ENCODE data around the gene HLA-DQA2. TPM values are rescaled to one million over a fixed set of nuclear protein-coding genes. Genes with fewer than 3 reads are reported as not detected.

The HLA-DQA2 gene
- total and polyA plus RNA-seq, 2 of the 13 experiments (the other 11 are each of a cell fraction or from before 2014, with no cell fraction given): not detected

GRCh38 chr6:32794510-32794909, 53.3 kb downstream of the HLA-DQA2 start (continued):
- TF ChIP-seq ZNF691 (CRISPR knock-in tag; IDR thresholded peaks at IDR 0.05; ENCODE audit: borderline replicate concordance, low read depth) (no peak), PATZ1 (CRISPR knock-in tag; IDR thresholded peaks at IDR 0.05) (no peak), TEAD2 (CRISPR knock-in tag; IDR thresholded peaks at IDR 0.05) (no peak), ZNF547 (CRISPR knock-in tag; IDR thresholded peaks at IDR 0.05) (no peak), ZNF614 (CRISPR knock-in tag; IDR thresholded peaks at IDR 0.05; ENCODE audit: borderline replicate concordance) (no peak), CAMTA2 (CRISPR knock-in tag; IDR thresholded peaks at IDR 0.05; ENCODE audit: borderline replicate concordance) (no peak), ZNF816 (CRISPR knock-in tag; IDR thresholded peaks at IDR 0.05; ENCODE audit: borderline replicate concordance) (no peak), ZZZ3 (CRISPR knock-in tag; IDR thresholded peaks at IDR 0.05; ENCODE audit: borderline replicate concordance) (no peak), BRF2 (CRISPR knock-in tag; IDR thresholded peaks at IDR 0.05) (no peak), ZSCAN30 (CRISPR knock-in tag; IDR thresholded peaks at IDR 0.05) (no peak)

Small RNA genes within 50 kb of the gene (microRNA-seq; reads per million reads assigned to microRNA genes)
- gene MIR3135B: not detected

Small RNA genes within 50 kb of the gene (small RNA-seq; reads per million reads assigned to genes)
- gene MIR3135B (ENCODE audit: insufficient read depth in 2 of 3, insufficient read length in 3 of 3, low read depth in 2 of 3, low replicate concordance in 1 of 3): 0 reads per million in 3 experiments

Other genes starting within 250 kb of the HLA-DQA2 start
- gene HLA-DRB5, start 211.1 kb upstream of the HLA-DQA2 start, total RNA-seq (2016; rRNA removed; fragmentation: Illumina TruSeq; extraction: Trizol): not detected in 2 replicates
- gene HLA-DRB5, start 211.1 kb upstream of the HLA-DQA2 start, polyA plus RNA-seq (2011; rRNA removed): not detected in 2 replicates
- gene HLA-DRB1, start 151.5 kb upstream of the HLA-DQA2 start, total RNA-seq (2016; rRNA removed; fragmentation: Illumina TruSeq; extraction: Trizol): 0.09 TPM in 1 of 2 replicates, not detected in the other
- not detected in 2 replicates for gene HLA-DRB1, start 151.5 kb upstream of the HLA-DQA2 start, polyA plus RNA-seq (2011; rRNA removed)
- gene HLA-DQA1, start 104.0 kb upstream of the HLA-DQA2 start, total RNA-seq (2016; rRNA removed; fragmentation: Illumina TruSeq; extraction: Trizol): not detected in 2 replicates
- gene HLA-DQA1, start 104.0 kb upstream of the HLA-DQA2 start, polyA plus RNA-seq (2011; rRNA removed): not detected in 2 replicates
- not detected in 2 replicates for gene HLA-DQB1, start 74.7 kb upstream of the HLA-DQA2 start, total RNA-seq (2016; rRNA removed; fragmentation: Illumina TruSeq; extraction: Trizol)
- gene HLA-DQB1, start 74.7 kb upstream of the HLA-DQA2 start, polyA plus RNA-seq (2011; rRNA removed): not detected in 2 replicates
- gene HLA-DQB2, start 22.1 kb downstream of the HLA-DQA2 start, total RNA-seq (2016; rRNA removed; fragmentation: Illumina TruSeq; extraction: Trizol): not detected in 2 replicates
- gene HLA-DQB2, start 22.1 kb downstream of the HLA-DQA2 start, polyA plus RNA-seq (2011; rRNA removed): not detected in 2 replicates
- gene HLA-DOB, start 75.6 kb downstream of the HLA-DQA2 start, total RNA-seq (2016; rRNA removed; fragmentation: Illumina TruSeq; extraction: Trizol): not detected in 2 replicates
- gene HLA-DOB, start 75.6 kb downstream of the HLA-DQA2 start, polyA plus RNA-seq (2011; rRNA removed): 0.09 TPM in 1 of 2 replicates, not detected in the other
- 9.8 and 17.6 TPM in 2 replicates for gene TAP2, start 97.3 kb downstream of the HLA-DQA2 start, total RNA-seq (2016; rRNA removed; fragmentation: Illumina TruSeq; extraction: Trizol)
- 10.3 and 16.2 TPM in 2 replicates for gene TAP2, start 97.3 kb downstream of the HLA-DQA2 start, polyA plus RNA-seq (2011; rRNA removed)
- 64.7 and 74.9 TPM in 2 replicates for gene PSMB8, start 102.7 kb downstream of the HLA-DQA2 start, total RNA-seq (2016; rRNA removed; fragmentation: Illumina TruSeq; extraction: Trizol)
- 30.7 and 41.2 TPM in 2 replicates for gene PSMB8, start 102.7 kb downstream of the HLA-DQA2 start, polyA plus RNA-seq (2011; rRNA removed)
- 23.0 and 52.2 TPM in 2 replicates for gene TAP1, start 112.3 kb downstream of the HLA-DQA2 start, total RNA-seq (2016; rRNA removed; fragmentation: Illumina TruSeq; extraction: Trizol)
- 31.2 and 34.5 TPM in 2 replicates for gene TAP1, start 112.3 kb downstream of the HLA-DQA2 start, polyA plus RNA-seq (2011; rRNA removed)
- gene PSMB9, start 112.8 kb downstream of the HLA-DQA2 start, total RNA-seq (2016; rRNA removed; fragmentation: Illumina TruSeq; extraction: Trizol): 16.0 and 21.4 TPM in 2 replicates
- gene PSMB9, start 112.8 kb downstream of the HLA-DQA2 start, polyA plus RNA-seq (2011; rRNA removed): 15.6 and 17.3 TPM in 2 replicates
- not detected in 2 replicates for gene HLA-DMB, start 199.6 kb downstream of the HLA-DQA2 start, total RNA-seq (2016; rRNA removed; fragmentation: Illumina TruSeq; extraction: Trizol)
- gene HLA-DMB, start 199.6 kb downstream of the HLA-DQA2 start, polyA plus RNA-seq (2011; rRNA removed): not detected in 2 replicates
- gene HLA-DMA, start 211.7 kb downstream of the HLA-DQA2 start, total RNA-seq (2016; rRNA removed; fragmentation: Illumina TruSeq; extraction: Trizol): 0.71 and 1.3 TPM in 2 replicates
- gene HLA-DMA, start 211.7 kb downstream of the HLA-DQA2 start, polyA plus RNA-seq (2011; rRNA removed): 0.70 and 1.7 TPM in 2 replicates
- gene BRD2, start 227.2 kb downstream of the HLA-DQA2 start, total RNA-seq (2016; rRNA removed; fragmentation: Illumina TruSeq; extraction: Trizol): 71.5 and 143 TPM in 2 replicates
- gene BRD2, start 227.2 kb downstream of the HLA-DQA2 start, polyA plus RNA-seq (2011; rRNA removed): 194 and 202 TPM in 2 replicates

Measured in HepG2 (cell line).